Suppressor macrophage (primary cell): Measurements from ENCODE around the gene IKZF3.
"Not testable (repeated sequence)": the region's sequence is repeated elsewhere in the genome, so short reads cannot be mapped to it uniquely, and the experiment has no call there.

Source experiments
- DNase-seq, 4 experiments: peaks; one replicate each; pipeline ENCODE4 v3.0.0-alpha.2; 2020 to 2022

Gene IKZF3

DNA sequence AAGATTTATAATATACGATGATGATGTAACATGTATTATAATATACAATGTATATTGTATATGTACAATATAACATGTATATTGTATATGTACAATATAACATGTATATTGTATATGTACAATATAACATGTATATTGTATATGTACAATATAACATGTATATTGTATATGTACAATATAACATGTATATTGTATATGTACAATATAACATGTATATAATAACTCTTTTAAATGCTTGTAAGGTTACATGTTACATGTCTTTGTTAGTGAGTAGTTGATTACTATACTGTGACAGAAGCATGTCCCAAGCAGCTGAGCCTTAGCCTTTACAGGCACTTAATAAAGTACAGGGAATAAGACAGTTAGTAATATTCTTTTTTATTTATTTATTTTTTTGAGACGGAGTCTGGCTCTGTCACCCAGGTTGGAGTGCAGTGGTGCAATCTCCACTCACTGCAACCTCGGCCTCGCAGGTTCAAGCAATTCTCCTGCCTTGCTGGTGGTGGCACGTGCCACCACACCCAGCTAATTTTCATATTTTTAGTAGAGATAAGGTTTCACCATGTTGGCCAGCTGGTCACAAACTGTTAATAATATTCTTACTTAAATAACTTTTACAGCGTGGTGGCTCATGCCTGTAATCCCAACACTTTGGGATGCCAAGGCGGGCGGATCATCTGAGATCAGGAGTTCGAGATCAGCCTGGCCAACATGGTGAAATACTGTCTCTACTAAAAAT lies 8.0 kb downstream of the IKZF3 start:
- DNase-seq = not testable (repeated sequence)

DNA sequence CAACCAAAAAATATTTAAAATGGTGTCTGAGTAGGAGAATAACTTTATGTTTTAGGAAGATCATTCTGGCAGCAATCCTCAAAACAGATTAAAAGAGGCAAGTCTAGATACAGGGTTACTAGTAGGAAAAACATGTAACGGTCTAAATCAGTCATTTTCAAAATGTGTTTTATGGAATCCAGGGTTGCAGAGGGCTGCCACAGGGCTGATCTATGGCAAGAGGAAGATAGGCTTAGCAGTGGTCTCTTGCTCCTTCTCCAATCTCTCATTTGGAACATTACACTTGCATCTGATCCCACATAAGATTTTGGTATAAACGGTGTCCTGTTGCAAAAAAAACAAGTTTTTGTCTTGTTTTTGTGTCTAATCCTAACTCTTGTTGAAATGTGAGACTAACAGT lies 9.2 kb downstream of the IKZF3 start:
- DNase-seq = no peak

GRCh38 chr17:39852239-39852638 lies 11.9 kb downstream of the IKZF3 start:
- DNase-seq = no peak

- not testable (repeated sequence) for DNase-seq
Observed at GRCh38 chr17:39850186-39850585, 13.9 kb downstream of the IKZF3 start.

GRCh38 chr17:39848600-39848999 lies 15.5 kb downstream of the IKZF3 start:
- no peak for DNase-seq

DNA sequence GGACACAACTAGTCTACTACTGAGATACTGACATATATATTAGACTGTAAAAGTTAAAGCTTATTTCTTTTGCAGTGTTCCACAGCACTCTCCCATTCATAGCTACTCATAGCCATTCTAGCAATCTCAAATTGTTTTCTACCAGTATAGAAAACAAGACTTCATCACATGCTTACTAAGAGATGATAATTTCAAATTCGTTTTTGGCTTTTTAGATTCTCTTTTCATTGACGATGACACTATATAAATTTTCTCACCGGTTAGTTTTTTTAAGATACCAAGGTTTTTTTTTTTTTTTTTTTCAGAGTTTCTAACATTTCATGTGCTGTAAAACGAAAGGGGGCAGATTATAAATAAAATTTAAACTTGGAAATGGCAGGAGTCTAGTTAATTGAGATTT lies 17.9 kb downstream of the IKZF3 start:
- DNase-seq = no peak

- DNase-seq = no peak
Observed at GRCh38 chr17:39845052-39845846, 18.9 kb downstream of the IKZF3 start.

GRCh38 chr17:39841134-39841683 lies 22.9 kb downstream of the IKZF3 start:
- no peak for DNase-seq

DNA sequence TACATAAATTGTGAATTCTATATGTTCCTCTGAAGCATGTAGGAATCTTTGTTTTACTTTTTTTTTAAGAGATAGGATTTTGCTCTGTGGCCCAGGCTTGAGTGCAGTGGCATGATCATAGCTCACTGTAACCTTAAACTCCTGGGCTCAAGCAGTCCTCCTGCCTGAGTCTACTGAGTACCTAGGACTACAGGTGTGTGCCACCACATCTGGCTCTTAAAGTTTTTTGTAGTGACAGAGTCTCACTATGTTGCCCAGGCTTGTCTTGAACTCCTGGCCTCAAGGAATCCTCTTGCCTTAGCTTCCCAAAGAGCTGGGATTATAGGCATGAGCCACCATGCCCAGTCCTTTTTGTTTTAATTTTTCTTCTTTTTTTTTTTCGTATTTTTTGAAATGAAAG lies 25.3 kb downstream of the IKZF3 start:
- DNase-seq = no peak

DNA sequence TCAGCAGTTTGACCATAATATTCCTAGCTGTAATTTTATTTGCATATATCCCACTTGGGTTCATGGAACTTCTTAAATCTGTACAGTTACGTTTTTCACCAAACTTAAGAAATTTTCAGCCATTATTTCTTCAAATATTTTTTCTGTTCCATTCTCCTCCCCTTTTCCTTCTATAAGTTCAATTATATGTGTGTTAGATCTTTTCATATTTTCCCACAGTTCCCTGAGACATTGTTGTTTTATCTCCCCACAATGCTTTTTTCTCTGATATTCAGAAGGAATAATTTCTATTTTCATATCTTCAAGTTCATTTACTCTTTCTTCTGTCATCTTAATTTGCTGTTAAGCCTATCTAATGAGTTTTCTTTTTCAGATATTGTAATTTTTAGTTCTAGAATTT lies 26.1 kb downstream of the IKZF3 start:
- DNase-seq = no peak

- DNase-seq = no peak
Observed at GRCh38 chr17:39836117-39836516, 28.0 kb downstream of the IKZF3 start.

GRCh38 chr17:39835038-39835786 lies 28.9 kb downstream of the IKZF3 start:
- DNase-seq = no peak

GRCh38 chr17:39834017-39834416 lies 30.1 kb downstream of the IKZF3 start:
- DNase-seq = no peak

DNA sequence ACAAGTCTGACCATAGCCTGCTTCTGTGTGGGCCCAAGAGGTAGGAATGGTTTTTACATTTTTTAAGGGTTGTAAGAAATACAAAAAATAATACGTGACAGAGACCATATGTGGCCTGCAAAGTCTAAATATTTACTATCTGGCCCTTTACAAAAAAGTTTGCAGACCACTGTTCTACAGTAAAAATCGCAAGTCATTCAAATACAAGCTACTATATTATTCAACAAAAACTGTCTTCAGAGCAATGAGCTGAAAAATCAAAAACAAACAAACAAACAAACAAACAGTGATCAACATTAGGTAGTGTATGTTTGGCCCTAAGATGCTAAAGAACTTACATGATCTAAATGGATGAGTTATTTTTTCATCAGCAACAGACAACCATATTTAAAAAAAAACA lies 32.5 kb downstream of the IKZF3 start:
- DNase-seq = no peak

DNA sequence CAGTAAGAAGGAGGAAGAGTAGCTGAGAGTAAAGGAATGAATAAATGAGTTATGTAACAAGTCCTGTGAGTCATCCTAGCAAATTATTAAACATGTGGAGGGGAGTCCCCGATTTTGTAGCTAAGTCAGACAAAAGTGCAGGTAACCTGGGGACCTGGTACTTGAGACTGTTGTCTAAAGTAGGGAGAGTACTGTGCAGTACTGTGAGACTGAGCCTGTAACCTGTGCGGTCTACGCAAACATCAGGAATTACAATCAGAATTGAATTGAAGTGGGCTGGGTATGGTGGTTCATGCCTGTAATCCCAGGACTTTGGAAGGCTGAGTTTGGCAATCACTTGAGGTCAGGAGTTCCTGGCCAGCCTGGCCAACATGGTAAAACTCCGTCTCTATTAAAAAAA lies 35.7 kb downstream of the IKZF3 start:
- no peak for DNase-seq

DNA sequence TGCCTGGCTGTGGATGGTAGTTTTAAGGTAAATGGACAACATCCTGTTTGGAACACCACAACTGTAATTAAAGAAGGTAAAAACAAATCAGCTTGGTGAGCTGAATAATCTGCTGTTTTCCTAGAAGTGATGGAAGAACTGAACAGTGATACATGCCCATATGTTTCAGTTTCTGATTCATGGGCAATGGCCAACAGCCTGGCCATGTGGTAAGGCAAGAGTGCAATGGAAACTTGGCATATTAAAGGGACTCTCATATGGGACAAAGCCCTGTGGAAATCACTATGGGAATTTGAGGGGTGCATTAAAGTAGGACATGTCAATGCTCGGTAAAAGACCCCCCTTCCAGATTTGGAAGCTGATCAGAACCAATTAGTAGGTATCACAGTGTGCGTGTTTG lies 37.8 kb downstream of the IKZF3 start:
- no peak for DNase-seq

GRCh38 chr17:39823407-39824054 lies 40.6 kb downstream of the IKZF3 start:
- DNase-seq = no peak

GRCh38 chr17:39822051-39822451 lies 42.1 kb downstream of the IKZF3 start:
- DNase-seq = peak; percentile 33 to 67 (median 60)

DNA sequence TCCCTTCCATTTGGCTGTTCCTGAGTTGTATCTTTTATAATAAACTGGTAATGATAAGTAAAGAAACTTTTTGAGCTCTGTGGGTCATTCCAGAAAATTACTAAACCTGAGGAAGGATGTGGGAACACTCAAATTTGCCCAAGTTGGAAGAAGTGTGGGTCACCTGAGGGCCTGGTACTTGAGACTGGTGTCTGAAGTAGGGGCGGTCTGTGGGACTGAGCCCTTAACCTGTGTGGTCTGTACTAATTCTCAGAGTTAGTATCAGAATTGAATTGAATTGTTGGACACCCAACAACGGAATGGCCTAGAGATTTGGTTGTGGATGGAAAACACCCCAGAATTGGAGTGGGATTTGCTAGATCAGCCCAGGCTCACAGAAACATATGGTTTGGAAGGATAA lies 43.1 kb downstream of the IKZF3 start:
- DNase-seq = no peak

GRCh38 chr17:39820541-39820940 lies 43.6 kb downstream of the IKZF3 start:
- no peak for DNase-seq

DNA sequence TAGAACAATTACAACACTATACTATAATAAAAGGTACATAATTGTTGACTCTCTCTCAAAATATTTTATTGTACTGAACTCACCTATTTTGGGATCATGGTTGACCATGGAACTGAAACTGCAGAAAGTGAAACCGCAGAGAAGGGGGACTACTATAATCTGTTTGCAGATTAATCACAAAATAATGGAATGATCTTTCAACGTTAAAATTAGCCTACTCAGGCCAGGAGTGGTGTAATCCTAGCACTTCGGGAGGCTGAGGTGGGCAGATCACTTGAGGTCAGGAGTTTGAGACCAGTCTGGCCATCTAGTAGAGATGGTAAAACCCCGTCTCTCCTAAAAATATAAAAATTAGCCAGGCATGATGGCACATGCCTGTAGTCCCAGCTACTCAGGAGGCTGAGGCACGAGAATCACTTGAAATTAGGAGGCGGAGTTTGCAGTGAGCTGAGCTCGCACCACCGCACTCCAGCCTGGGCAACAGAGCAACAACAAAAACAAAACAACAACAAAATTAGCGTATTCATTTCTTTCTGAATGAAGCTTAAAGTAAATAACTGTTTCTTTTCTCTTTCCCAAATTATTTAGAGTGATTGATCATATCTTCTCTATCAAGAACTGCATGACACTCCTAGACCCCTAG lies 45.6 kb downstream of the IKZF3 start:
- no peak for DNase-seq

- DNase-seq = no peak
Observed at GRCh38 chr17:39816272-39816671, 47.8 kb downstream of the IKZF3 start.
